Measurements from ENCODE around the gene PDGFC.

GRCh38 chr4:156711193-156711590 is 260.4 kb downstream of the PDGFC start:
- TF ChIP-seq EZH2 (IDR thresholded peaks at IDR 0.05; ENCODE audit: borderline replicate concordance) = no peak
- no peak for TF ChIP-seq CTCF (IDR thresholded peaks at IDR 0.05; ENCODE audit: poor library complexity)
- no peak for TF ChIP-seq EZH2phosphoT487 (IDR thresholded peaks at IDR 0.05; ENCODE audit: low read depth, severe bottlenecking, unreplicated experiment)

Measured in hepatocyte (in vitro differentiated cells).